ENCODE measurements around the gene RRP15.

The RRP15 gene

DNA sequence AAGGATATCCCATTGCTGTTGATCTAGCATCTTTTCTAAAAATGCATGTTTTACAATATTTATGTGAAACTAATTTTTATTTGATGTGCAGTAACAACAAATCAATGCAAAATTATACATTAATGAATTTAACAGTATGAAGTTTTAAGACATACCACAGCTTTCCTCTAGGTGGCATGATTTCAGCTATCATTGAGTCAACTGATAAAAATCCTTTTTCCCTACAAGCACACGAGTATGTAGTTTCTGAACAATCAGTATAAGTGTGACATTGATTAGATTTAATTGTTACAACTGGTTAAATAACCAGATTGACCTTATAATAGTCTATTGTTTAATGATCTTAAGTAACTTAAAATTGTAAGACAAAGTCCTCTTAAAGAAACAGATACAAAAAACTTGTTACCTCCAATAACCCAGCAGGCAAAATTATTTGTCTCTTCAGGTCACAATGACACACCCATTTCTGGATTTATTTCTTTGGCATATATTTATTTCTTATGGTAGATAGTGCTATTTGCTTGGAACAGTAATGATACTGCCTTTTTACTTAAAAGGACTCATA lies 54.3 kb downstream of the RRP15 start:
- Histone ChIP-seq H3K9me3 (no peaks in the 10 kb centered on the region), H3K27ac (no peak overlapping the region), H3K27me3 (no peaks in the 10 kb centered on the region), H3K4me3 (no peak overlapping the region), H3K4me1 (peaks cover 0 to 3% (median 0%) of the 10 kb centered on the region in 4 donors), H3K36me3 (no peaks in the 10 kb centered on the region)
- DNase-seq, result no peak
- TF ChIP-seq, protein P1, sequence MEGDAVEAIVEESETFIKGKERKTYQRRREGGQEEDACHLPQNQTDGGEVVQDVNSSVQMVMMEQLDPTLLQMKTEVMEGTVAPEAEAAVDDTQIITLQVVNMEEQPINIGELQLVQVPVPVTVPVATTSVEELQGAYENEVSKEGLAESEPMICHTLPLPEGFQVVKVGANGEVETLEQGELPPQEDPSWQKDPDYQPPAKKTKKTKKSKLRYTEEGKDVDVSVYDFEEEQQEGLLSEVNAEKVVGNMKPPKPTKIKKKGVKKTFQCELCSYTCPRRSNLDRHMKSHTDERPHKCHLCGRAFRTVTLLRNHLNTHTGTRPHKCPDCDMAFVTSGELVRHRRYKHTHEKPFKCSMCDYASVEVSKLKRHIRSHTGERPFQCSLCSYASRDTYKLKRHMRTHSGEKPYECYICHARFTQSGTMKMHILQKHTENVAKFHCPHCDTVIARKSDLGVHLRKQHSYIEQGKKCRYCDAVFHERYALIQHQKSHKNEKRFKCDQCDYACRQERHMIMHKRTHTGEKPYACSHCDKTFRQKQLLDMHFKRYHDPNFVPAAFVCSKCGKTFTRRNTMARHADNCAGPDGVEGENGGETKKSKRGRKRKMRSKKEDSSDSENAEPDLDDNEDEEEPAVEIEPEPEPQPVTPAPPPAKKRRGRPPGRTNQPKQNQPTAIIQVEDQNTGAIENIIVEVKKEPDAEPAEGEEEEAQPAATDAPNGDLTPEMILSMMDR (IDR thresholded peaks at IDR 0.05), result peak; percentile 74 to 79
- intact Hi-C loops (cut with DNase I; ENCODE audit: low total_unique reads), result loop anchor here (10.0 kb wide), 1 partner anchor 1075 kb away; no protein-coding TSS in a partner anchor

DNA sequence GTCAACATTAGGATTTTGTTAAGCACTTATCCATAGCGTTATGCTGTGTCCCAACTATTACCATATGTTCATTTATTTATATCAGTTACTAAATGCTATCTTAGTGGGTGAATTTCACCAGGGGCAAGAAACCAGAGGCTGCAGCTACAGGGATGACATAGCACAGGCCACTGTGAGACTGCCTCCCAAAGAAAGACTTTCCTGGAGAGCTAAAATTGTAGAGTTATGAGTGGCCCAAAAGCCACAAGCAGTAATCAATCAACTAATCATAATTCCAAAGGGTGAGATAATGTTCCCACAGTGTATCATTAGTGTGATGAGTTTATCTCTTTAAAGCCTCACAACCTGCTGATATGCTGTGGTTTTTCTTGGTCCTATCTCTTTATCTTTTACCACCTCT lies 56.2 kb downstream of the RRP15 start:
- Histone ChIP-seq H3K4me1 (peaks cover 0 to 5% (median 3%) of the 10 kb centered on the region in 4 donors), H3K36me3 (no peaks in the 10 kb centered on the region), H3K27ac (no peak overlapping the region), H3K9me3 (no peaks in the 10 kb centered on the region), H3K4me3 (no peak overlapping the region), H3K27me3 (no peaks in the 10 kb centered on the region)
- TF ChIP-seq, protein P1 (IDR thresholded peaks at IDR 0.05), result no peak
- DNase-seq, result no peak
- intact Hi-C loops (cut with DNase I; ENCODE audit: low total_unique reads), result loop anchor here (10.0 kb wide), 2 partner anchors 183 to 643 kb away; no protein-coding TSS in a partner anchor

DNA sequence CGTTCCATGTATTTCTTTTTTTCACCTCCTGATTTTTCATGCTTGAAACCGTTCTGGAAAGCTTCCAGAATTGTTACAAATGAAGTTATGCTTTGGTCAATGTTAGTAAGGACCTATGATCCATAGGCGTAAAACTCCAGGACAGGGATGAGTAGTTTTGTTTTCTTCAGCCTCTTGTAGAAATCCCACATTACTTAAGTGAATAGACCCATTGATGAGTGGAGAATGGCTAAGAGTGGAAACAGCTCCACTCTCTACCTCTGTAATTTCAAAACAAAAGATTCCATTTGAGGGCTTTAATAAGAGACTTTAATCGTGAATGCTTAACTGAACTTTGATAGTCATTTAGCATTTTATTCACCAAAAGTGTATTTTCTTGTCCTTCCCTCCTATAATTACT lies 57.0 kb downstream of the RRP15 start:
- peaks cover 0 to 5% (median 3%) of the 10 kb centered on the region in 4 donors for H3K4me1 ChIP-seq
- H3K4me3 ChIP-seq, result no peak overlapping the region
- H3K27ac ChIP-seq, result no peak overlapping the region
- intact Hi-C loops (cut with DNase I; ENCODE audit: low total_unique reads), result loop anchor here (10.0 kb wide), 2 partner anchors 183 to 643 kb away; no protein-coding TSS in a partner anchor
- H3K27me3 ChIP-seq, result no peaks in the 10 kb centered on the region
- H3K36me3 ChIP-seq, result no peaks in the 10 kb centered on the region
- DNase-seq, result no peak
- TF ChIP-seq, protein P1 (IDR thresholded peaks at IDR 0.05), result no peak
- H3K9me3 ChIP-seq, result no peaks in the 10 kb centered on the region

DNA sequence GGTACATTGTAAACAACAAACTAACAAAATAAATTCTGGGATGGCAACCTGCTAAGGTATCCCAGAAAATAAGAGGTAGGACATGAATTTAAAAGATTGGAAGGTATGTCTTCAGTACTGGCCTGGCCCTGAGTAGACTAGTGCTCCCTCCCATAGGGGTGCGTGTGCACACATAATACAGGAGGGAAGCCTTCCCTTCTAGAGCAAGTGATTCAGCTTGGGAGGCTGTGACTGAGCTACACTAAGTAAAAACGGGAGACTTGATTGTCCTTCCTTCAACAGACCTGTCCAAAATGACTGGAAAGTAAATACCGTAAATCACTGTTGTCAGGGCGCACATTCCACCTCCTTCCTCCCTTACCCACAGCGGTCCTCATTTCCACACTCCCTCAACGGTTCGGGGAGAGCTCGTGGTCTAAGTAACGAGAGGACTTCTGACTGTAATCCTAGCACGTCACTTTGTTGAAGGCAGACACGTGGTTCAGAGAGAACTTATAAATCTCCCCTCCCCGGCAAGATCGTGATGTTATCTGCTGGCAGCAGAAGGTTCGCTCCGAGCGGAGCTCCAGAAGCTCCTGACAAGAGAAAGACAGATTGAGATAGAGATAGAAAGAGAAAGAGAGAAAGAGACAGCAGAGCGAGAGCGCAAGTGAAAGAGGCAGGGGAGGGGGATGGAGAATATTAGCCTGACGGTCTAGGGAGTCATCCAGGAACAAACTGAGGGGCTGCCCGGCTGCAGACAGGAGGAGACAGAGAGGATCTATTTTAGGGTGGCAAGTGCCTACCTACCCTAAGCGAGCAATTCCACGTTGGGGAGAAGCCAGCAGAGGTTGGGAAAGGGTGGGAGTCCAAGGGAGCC lies 60.0 kb downstream of the RRP15 start, which contains the start of gene TGFB2:
Gene TGFB2 (plus strand): TSS at position 523 of the 859 bp plus-strand sequence. CDS start 1,366 bp downstream, outside the sequence.
- intact Hi-C loops (cut with DNase I; ENCODE audit: low total_unique reads), result loop anchor here (5.0 to 10.0 kb wide), 3 partner anchors 117 to 640 kb away; no protein-coding TSS in a partner anchor
- H3K9me3 ChIP-seq, result no peaks in the 10 kb centered on the region
- H3K27me3 ChIP-seq, result no peaks in the 10 kb centered on the region
- TF ChIP-seq, protein P1 (IDR thresholded peaks at IDR 0.05), result no peak
- peak; percentile 64 to 84 for DNase-seq
- peak within 1 kb of the TSS; percentile 94 for H3K27ac ChIP-seq
- peak within 1 kb of the TSS; percentile 70 to 75 for H3K4me3 ChIP-seq
- peaks cover 0 to 27% (median 11%) of the 10 kb centered on the region in 4 donors for H3K4me1 ChIP-seq
- no peaks in the 10 kb centered on the region for H3K36me3 ChIP-seq

DNA sequence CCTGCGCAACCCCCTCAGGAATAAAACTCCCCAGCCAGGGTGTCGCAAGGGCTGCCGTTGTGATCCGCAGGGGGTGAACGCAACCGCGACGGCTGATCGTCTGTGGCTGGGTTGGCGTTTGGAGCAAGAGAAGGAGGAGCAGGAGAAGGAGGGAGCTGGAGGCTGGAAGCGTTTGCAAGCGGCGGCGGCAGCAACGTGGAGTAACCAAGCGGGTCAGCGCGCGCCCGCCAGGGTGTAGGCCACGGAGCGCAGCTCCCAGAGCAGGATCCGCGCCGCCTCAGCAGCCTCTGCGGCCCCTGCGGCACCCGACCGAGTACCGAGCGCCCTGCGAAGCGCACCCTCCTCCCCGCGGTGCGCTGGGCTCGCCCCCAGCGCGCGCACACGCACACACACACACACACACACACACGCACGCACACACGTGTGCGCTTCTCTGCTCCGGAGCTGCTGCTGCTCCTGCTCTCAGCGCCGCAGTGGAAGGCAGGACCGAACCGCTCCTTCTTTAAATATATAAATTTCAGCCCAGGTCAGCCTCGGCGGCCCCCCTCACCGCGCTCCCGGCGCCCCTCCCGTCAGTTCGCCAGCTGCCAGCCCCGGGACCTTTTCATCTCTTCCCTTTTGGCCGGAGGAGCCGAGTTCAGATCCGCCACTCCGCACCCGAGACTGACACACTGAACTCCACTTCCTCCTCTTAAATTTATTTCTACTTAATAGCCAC lies 60.7 kb downstream of the RRP15 start:
- Histone ChIP-seq H3K4me3 (peak overlapping the region; percentile 70 to 75), H3K27ac (peak overlapping the region; percentile 94), H3K27me3 (no peaks in the 10 kb centered on the region), H3K36me3 (no peaks in the 10 kb centered on the region), H3K4me1 (peaks cover 0 to 35% (median 15%) of the 10 kb centered on the region in 4 donors), H3K9me3 (no peaks in the 10 kb centered on the region)
- DNase-seq, result peak; percentile 72 to 85
- intact Hi-C loops (cut with DNase I; ENCODE audit: low total_unique reads), result loop anchor here (5.0 to 10.0 kb wide), 3 partner anchors 116 to 639 kb away; no protein-coding TSS in a partner anchor
- TF ChIP-seq, protein P1 (IDR thresholded peaks at IDR 0.05), result peak in 1 of 2 experiments; percentile 16
